Glomerular visceral epithelial cell (primary cell): ENCODE results near the gene CDH4.

Experiments used
- DNase-seq: peaks from one replicate; pipeline ENCODE4 v3.0.0-alpha.2; 2016; ENCODE audit errors: extremely low spot score

Gene CDH4

GRCh38 chr20:61667056-61667792 lies 415.2 kb downstream of the CDH4 start:
- no peak for DNase-seq

- no peak for DNase-seq
Measured at GRCh38 chr20:61668065-61668650, 416.1 kb downstream of the CDH4 start.

GRCh38 chr20:61668771-61669503 lies 416.9 kb downstream of the CDH4 start:
- no peak for DNase-seq

GRCh38 chr20:61670274-61670673 lies 418.2 kb downstream of the CDH4 start:
- no peak for DNase-seq

GRCh38 chr20:61671559-61671958 lies 419.5 kb downstream of the CDH4 start:
- DNase-seq = no peak

- DNase-seq = no peak
Measured at GRCh38 chr20:61673152-61673847, 421.2 kb downstream of the CDH4 start.

GRCh38 chr20:61674121-61674520 lies 422.1 kb downstream of the CDH4 start:
- DNase-seq = no peak

- DNase-seq = no peak
Measured at GRCh38 chr20:61674688-61675087, 422.6 kb downstream of the CDH4 start.

- no peak for DNase-seq
Measured at GRCh38 chr20:61677928-61678327, 425.9 kb downstream of the CDH4 start.

GRCh38 chr20:61678437-61678836 lies 426.4 kb downstream of the CDH4 start:
- DNase-seq = no peak

GRCh38 chr20:61679473-61679872 lies 427.4 kb downstream of the CDH4 start:
- no peak for DNase-seq

GRCh38 chr20:61680096-61680495 lies 428.0 kb downstream of the CDH4 start:
- no peak for DNase-seq

GRCh38 chr20:61682114-61682995 lies 430.3 kb downstream of the CDH4 start:
- no peak for DNase-seq

- DNase-seq = no peak
Measured at GRCh38 chr20:61682996-61683681, 431.1 kb downstream of the CDH4 start.

- no peak for DNase-seq
Measured at GRCh38 chr20:61683721-61684120, 431.7 kb downstream of the CDH4 start.

- no peak for DNase-seq
Measured at GRCh38 chr20:61684136-61684535, 432.1 kb downstream of the CDH4 start.

GRCh38 chr20:61684583-61685235 lies 432.6 kb downstream of the CDH4 start:
- no peak for DNase-seq

- no peak for DNase-seq
Measured at GRCh38 chr20:61685462-61685861, 433.4 kb downstream of the CDH4 start.

- no peak for DNase-seq
Measured at GRCh38 chr20:61686051-61686936, 434.2 kb downstream of the CDH4 start.
